ENCODE data around the gene R3HDM2.

Gene R3HDM2

GRCh38 chr12:57235017-57235727, 195.7 kb downstream of the R3HDM2 start:
- Histone ChIP-seq H3K27ac (ENCODE audit: low read length) (no peak overlapping the region), H2AFZ (ENCODE audit: low read depth, low read length) (no peak overlapping the region), H3K36me3 (ENCODE audit: insufficient read depth, low read length) (peaks cover 49% of the 10 kb centered on the region), H3K4me1 (ENCODE audit: insufficient read depth, low read length) (peaks cover 44% of the 10 kb centered on the region), H3K27me3 (ENCODE audit: insufficient read depth, low read length, poor library complexity) (peaks cover 6% of the 10 kb centered on the region), H3K9me3 (ENCODE audit: insufficient read depth, low read length, severe bottlenecking) (no peaks in the 10 kb centered on the region), H3K79me2 (ENCODE audit: insufficient read depth, low read length) (peaks cover 28% of the 10 kb centered on the region), H3K9ac (ENCODE audit: low read depth, low read length) (no peak overlapping the region), H4K20me1 (ENCODE audit: insufficient read depth, low read length) (peaks cover 55% of the 10 kb centered on the region), H3K4me2 (ENCODE audit: insufficient read depth, low read length) (no peak overlapping the region), H3K4me3 (ENCODE audit: low read depth in 1 of 2, low read length in 2 of 2) (no peak overlapping the region)
- ATAC-seq (ENCODE audit: insufficient read depth, low read depth) (no peak), DNase-seq (no peak)
- TF ChIP-seq, protein P1, sequence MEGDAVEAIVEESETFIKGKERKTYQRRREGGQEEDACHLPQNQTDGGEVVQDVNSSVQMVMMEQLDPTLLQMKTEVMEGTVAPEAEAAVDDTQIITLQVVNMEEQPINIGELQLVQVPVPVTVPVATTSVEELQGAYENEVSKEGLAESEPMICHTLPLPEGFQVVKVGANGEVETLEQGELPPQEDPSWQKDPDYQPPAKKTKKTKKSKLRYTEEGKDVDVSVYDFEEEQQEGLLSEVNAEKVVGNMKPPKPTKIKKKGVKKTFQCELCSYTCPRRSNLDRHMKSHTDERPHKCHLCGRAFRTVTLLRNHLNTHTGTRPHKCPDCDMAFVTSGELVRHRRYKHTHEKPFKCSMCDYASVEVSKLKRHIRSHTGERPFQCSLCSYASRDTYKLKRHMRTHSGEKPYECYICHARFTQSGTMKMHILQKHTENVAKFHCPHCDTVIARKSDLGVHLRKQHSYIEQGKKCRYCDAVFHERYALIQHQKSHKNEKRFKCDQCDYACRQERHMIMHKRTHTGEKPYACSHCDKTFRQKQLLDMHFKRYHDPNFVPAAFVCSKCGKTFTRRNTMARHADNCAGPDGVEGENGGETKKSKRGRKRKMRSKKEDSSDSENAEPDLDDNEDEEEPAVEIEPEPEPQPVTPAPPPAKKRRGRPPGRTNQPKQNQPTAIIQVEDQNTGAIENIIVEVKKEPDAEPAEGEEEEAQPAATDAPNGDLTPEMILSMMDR (IDR thresholded peaks at IDR 0.05; ENCODE audit: borderline replicate concordance, extremely low read depth, low read length, poor library complexity, severe bottlenecking): no peak
- no peak for TF ChIP-seq EZH2 (IDR thresholded peaks at IDR 0.05; ENCODE audit: borderline replicate concordance, low read depth, low read length, severe bottlenecking)

DNA sequence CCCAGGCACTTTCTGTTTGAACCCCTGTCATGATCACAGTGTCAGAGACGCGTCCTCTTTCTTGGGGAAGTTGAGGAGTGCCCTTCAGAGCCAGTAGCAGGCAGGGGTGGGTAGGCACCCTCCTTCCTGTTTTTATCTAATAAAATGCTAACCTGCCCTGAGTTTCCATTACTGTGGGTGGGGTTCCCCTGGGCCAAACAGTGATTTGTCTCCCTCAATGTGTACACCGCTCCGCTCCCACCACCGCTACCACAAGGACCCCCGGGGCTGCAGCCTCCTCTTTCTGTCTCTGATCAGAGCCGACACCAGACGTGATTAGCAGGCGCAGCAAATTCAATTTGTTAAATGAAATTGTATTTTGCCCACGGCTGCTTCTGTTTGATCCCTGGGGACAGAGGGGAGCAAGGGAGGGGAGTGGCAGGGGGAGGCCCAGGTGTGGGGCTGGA, 196.2 kb downstream of the R3HDM2 start:
- H3K4me2 ChIP-seq (ENCODE audit: insufficient read depth, low read length): no peak overlapping the region
- H4K20me1 ChIP-seq (ENCODE audit: insufficient read depth, low read length): peaks cover 51% of the 10 kb centered on the region
- peaks cover 43% of the 10 kb centered on the region for H3K4me1 ChIP-seq (ENCODE audit: insufficient read depth, low read length)

DNA sequence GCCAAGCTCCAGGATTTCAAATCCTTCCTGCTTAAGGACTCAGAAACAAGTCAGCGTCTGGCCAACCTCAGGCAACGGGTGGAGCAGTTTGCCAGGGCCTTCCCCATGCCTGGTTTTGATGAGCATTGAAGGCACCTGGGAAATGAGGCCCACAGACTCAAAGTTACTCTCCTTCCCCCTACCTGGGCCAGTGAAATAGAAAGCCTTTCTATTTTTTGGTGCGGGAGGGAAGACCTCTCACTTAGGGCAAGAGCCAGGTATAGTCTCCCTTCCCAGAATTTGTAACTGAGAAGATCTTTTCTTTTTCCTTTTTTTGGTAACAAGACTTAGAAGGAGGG, 196.6 kb downstream of the R3HDM2 start:
- Histone ChIP-seq H3K27me3 (ENCODE audit: insufficient read depth, low read length, poor library complexity) (no peaks in the 10 kb centered on the region), H3K27ac (ENCODE audit: low read length) (no peak overlapping the region), H4K20me1 (ENCODE audit: insufficient read depth, low read length) (peaks cover 50% of the 10 kb centered on the region), H3K9ac (ENCODE audit: low read depth, low read length) (no peak overlapping the region), H3K9me3 (ENCODE audit: insufficient read depth, low read length, severe bottlenecking) (no peaks in the 10 kb centered on the region), H3K4me2 (ENCODE audit: insufficient read depth, low read length) (no peak overlapping the region), H2AFZ (ENCODE audit: low read depth, low read length) (no peak overlapping the region), H3K36me3 (ENCODE audit: insufficient read depth, low read length) (peaks cover 49% of the 10 kb centered on the region), H3K4me3 (ENCODE audit: low read depth in 1 of 2, low read length in 2 of 2) (no peak overlapping the region), H3K79me2 (ENCODE audit: insufficient read depth, low read length) (peaks cover 35% of the 10 kb centered on the region), H3K4me1 (ENCODE audit: insufficient read depth, low read length) (peaks cover 41% of the 10 kb centered on the region)
- TF ChIP-seq EZH2 (IDR thresholded peaks at IDR 0.05; ENCODE audit: borderline replicate concordance, low read depth, low read length, severe bottlenecking): no peak
- TF ChIP-seq, protein P1 (IDR thresholded peaks at IDR 0.05; ENCODE audit: borderline replicate concordance, extremely low read depth, low read length, poor library complexity, severe bottlenecking): no peak
- DNase-seq (no peak), ATAC-seq (ENCODE audit: insufficient read depth, low read depth) (no peak)

More for the DNA sequence above, 196.2 kb downstream of the R3HDM2 start:
- ATAC-seq (ENCODE audit: insufficient read depth, low read depth) (no peak), DNase-seq (no peak)
- TF ChIP-seq, protein P1 (IDR thresholded peaks at IDR 0.05; ENCODE audit: borderline replicate concordance, extremely low read depth, low read length, poor library complexity, severe bottlenecking): no peak
- no peak for TF ChIP-seq EZH2 (IDR thresholded peaks at IDR 0.05; ENCODE audit: borderline replicate concordance, low read depth, low read length, severe bottlenecking)
- Histone ChIP-seq H3K27ac (ENCODE audit: low read length) (no peak overlapping the region), H3K27me3 (ENCODE audit: insufficient read depth, low read length, poor library complexity) (peaks cover under 1% of the 10 kb centered on the region), H3K4me3 (ENCODE audit: low read depth in 1 of 2, low read length in 2 of 2) (no peak overlapping the region), H2AFZ (ENCODE audit: low read depth, low read length) (no peak overlapping the region), H3K79me2 (ENCODE audit: insufficient read depth, low read length) (peaks cover 34% of the 10 kb centered on the region), H3K9ac (ENCODE audit: low read depth, low read length) (no peak overlapping the region), H3K36me3 (ENCODE audit: insufficient read depth, low read length) (peaks cover 49% of the 10 kb centered on the region), H3K9me3 (ENCODE audit: insufficient read depth, low read length, severe bottlenecking) (no peaks in the 10 kb centered on the region)
